HG02938 (cell line): ENCODE results near the gene ITLN1.

ENCODE experiments used
- ATAC-seq: cut with Tn5 transposase; IDR thresholded peaks from one replicate; pipeline ENCODE4 v1.9.1; 2021; ENCODE audit warnings: mild to moderate bottlenecking, moderate library complexity; ENCODE audit not compliant: unreplicated experiment

The ITLN1 gene

DNA sequence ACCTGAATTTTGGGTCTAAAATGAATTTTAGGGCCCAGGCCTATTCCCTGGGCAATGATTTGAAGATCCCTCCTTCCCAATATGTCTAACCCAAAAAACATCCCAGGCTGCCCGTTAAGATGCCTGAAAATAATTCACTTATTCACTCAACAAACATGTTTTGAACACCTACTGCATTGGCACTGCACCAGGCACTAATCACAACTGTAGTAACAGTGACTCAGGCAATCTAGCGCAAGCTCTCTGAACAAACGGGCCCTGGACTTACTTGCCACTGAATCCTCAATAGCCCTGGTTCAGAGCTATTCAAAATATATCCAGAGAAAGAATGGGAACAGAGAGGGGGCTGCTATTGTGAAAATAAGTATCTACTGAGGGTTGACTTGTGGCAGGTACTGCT, 26.5 kb downstream of the ITLN1 start:
- ATAC-seq = no peak

DNA sequence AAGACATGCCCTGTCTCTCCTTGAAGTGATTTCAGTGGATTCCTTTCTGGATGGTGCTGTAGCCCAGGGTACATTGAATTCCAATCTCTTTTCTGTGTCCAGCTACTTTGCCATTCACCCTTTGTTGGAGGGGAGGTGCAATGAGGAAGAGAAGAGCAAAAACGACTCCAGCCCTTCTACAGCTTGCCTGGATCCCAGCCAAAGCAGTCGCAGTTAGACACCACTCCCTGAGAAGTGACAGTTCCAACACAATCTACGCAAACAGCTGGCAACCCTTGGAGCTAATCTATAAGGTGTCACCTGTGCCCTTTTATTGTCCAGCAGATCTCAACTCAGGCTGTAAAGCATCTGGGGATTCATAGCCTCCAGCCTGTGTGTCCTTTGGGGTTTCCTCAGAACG, 26.9 kb downstream of the ITLN1 start:
- ATAC-seq = no peak

DNA sequence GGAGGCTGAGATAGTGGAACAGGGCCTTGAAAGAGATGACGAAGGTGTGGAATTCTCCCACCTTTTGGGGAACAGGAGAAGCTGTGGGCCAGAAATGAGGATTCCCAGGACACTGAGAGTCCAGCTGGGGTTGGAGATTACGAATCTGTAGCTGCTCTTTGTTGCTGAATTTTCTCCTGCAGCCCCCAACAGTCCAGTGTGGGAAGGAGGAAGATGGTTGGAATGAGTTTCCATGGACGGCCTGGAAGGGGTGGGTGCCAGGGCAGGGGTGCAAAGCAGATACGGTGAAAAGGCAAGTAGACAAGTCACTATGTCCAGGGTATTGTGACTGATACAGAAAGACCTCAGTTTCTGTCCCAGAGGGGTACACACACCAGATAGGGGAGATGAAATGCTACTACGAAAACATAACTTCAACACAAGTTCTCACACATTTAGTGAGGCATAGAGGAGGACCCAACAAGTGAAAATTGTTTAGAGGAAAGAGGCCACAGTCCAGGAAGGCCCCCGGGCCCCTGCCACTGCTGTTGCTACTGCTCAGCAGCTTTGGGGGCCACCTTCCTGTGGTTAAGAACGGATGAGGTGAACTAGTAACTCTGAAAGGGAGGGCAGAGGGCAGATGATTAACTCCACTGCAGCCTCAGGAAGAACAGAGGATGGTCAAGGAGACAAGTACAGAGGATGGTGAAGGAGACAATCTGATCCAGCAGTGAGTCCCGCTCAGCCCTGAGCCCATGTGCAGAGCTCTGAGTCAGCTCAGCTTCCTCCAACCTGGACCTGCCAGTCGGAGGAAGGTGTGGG, 29.6 kb downstream of the ITLN1 start:
- ATAC-seq = peak; percentile 68

DNA sequence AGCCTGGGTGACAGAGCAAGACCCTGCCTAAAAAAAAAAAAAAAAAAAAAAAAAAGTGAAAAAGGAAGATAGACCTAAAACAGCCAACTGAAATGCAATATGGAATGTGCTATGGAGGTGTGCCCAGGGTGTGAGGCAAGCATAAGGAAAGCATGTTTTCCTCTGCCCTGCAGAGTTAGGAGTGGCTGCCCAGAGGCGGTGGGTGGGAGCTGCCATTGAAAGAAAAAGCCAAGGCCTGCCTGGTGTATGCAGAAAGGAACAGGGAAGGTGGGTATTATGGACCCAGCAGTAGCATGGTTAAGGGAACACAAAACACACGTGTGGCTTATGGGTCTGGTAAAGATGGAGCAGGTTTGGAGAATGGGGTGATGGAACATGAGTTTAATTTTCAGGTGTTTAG, 31.2 kb downstream of the ITLN1 start:
- ATAC-seq = no peak

DNA sequence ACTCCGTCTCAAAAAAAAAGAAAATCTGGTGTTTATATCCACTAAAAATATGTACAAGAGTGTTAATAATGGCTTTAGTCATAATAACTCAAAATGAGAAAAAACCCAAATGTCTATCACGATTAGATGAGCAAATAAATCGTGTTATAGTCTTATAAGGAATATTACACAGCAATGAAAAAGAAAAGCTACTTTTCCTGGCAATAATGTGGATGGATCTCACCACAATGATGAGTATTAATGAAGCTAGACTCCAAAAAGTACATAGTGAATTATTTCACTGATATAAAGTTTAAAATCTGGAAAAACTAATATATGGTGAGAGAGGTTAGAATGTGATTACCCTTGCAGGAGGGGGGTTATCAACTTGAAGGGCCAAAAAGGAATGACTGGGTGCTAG, 32.0 kb downstream of the ITLN1 start:
- no peak for ATAC-seq

DNA sequence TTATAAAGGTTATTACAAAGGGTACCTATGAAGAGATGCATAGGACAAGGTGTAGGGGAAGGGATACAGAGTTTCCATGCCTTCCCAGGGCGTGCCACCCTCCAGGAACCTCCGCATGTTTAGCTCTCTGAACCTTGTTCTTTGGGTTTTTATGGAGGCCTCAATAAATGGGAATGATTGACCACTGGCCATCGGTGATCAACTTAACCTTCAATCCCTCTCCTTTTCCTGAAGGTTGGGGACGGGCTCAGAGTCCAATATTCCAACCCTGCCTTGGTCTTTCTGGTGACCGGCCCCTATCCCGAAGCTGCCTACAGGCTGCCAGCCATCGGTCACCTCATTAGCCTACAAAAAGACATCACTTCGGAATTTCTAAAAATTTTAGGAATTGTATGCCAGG, 34.0 kb downstream of the ITLN1 start:
- ATAC-seq = no peak

DNA sequence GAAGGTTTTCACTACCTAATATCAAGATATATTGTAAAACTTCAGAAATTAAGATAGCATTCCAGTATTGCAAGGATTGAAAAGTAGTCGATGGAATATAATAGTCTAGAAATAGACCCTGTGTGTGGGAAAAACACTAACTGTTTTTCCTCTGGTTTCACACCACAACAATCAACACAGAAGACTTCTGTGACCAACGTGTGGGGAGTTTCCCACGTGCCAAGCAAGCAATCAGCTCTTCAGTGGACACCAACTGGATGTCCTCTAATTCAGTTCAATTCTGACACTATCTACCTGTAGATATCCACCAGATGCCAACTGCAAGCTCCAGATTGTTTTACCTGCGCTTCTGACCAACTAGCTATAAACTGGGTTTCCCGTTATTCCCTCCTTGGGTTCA, 34.4 kb downstream of the ITLN1 start:
- ATAC-seq = no peak

DNA sequence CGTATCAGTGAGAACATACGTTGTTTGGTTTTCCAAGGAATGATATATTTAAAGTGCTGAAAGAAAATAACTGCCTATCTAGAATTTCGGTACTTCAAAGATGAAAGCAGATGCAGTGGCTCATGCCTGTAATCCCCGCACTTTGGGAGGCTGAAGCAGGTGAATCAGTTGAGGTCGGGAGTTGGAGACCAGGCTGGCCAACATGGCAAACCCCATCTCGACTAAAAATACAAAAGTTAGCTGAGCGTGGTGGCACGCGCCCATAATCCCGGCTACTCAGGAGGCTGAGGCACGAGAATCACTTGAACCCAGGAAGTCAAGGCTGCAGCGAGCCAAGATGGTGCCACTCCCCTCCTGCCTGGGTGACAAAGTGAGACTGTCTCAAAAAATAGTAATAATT, 38.7 kb downstream of the ITLN1 start:
- ATAC-seq = no peak

DNA sequence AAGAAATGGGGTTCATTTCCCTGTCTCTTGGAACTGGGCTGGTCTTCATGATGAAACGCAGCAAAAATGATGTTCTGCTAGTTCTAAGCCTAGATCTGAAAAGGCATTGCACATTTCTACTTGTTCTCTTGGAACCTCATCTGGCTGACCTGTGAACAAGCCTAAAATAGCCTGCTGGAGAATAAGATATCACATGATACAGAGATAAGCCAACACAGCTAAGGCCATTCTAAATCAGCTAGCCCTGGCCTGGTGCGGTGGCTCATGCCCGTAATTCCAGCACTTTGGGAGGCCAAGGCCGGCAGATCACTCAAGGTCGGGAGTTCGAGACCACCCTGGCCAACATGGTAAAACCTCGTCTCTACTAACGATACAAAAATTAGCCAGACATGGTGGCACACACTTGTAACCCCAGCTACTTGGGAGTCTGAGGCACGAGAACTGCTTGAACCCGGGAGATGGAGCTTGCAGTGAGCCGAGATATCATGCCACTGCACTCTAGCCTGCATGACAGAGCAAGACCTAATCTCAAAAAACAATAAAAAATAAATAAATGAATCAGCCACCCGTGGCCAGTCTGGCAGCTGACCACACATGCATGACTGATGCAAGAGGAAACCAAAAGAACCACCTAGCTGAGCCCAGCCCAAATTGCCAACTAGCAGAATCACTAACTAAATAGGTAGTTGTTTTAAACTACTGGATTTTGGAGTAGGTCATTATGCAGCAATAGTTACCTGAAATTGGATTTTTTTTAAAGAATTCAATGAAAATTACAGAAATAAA, 40.3 kb downstream of the ITLN1 start:
- ATAC-seq = no peak

DNA sequence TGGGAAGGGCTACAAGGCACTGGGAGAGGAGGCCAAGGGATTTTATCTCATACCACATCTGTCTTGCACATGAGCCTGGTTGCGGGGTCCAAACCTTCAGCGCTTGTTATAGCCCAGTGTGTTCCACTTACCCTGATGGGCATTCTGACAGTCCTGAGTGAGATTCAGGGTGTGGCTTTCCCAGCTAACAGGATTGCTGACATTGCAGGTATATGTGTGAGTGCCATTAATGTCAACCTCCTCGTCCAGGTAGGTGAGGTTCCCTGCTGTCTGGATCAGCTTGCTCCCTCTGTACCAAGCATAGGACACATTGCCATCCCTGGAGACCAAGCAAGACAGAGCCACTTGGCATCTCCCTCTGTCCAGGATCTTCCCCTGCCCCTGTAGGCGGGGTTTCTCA, 43.9 kb downstream of the ITLN1 start:
- no peak for ATAC-seq

DNA sequence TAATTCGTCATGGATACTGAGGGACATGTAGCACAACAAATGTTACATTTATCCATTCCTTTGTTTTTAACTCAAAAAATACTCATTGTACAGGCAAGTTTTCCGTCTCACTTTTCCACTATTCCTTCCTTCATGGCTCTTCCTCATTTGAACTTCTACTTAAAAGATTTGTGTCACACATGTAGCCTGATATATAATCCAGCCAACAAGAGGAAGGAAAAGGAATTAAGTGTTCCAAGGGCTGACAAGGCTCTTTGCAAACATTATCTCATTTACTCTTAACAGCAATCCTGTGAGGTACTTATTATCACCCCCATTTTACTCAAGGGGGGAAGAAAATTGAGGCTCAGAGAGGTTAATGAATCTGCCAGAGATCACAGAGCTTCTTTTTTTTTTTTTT, 45.2 kb downstream of the ITLN1 start:
- ATAC-seq = no peak

DNA sequence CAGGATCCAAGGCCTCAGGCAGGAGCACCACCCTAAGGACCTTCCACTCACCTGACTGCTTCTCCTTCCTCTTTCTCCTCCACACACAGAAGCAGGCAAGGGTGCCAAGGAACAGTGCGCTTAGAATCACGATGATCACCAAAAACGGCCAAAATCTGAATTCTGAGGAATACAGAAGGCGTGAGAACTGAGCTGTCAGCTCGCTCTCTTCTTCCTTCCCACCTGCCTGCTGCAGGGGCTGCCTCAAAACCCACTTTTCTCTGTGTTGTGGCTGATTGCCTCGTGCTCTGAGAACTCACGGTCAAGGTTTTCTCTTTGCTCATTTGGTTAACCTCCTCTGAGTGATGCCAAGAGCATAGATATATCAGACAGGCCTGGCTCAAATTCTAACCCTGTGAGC, 46.1 kb downstream of the ITLN1 start:
- ATAC-seq = no peak

DNA sequence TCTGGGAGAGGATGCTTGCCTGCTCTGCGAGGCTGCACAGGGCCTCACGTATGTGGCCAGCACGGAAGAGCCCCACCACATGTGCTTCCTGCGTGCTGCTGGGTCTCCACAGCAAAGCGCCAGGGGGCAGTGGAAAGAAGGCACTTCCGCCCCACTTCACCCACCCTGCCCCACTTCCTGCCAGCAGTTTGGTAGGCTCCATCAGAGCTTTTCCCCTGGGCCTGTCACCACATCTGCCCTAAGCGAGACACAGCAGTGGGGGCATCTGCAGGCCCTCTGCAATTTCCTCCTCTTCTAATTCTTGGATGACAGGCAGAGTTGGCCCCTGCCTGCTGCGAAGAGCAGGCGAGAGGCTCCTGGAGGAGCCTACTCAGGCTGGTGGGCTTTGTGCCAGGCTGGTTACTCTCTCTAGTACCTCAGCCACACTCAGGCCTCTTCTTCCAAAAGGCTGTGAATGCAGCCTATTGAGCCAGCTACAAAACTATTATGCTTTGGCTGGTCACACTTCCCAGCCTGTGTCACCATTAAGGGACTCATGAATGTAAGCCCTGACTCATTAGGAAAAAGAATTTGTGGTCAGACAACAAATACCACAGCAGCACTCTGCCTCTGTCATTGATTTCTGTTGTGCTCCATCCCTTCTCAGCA, 47.3 kb downstream of the ITLN1 start:
- peak; percentile 58 for ATAC-seq

DNA sequence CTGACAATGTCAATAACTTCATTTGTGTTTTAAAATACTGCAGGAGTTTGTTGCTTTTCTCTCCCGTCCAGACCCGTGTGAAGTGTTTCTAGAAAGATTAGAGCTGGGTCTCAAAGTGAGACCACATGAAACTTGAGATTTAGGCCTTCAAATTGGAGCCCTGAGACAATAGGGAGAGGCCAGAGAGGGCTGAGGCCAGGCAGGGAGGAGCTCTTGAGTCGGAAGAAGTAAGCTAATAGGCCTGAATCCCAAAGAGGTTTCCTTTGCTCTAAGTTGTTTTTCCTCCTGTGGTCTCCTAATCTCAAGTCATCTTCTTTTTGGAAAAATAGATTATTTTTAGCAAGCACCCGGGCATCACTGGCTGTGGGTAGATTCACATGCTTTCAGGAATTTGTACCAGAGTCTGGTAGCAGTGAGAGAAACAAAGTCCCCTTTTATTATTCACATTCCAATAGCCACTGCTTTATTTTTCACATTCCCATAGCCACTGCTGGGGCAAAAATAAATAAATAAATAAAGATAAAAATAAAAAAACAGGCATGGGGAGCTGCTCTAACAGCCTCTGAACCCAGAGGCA, 47.9 kb downstream of the ITLN1 start:
- no peak for ATAC-seq

DNA sequence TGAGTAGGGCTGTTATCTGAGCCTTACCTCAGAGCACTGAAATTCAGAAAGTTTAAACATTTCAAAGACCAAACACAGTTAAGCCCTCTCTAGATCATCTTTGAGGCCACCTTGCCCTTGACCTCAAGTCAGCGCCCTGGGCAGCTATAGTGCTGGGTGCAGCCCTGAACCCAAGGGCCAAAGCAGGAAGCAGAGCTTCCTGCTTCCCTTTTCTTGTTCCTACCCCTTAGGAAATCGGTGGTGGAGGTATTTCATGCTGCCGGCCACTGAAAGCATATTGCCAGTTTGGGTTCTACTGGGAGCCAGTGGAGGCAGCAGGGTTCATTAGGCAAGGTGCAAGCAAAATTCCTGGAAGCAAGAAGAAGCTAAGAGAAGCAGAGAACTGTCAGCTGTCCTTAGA, 48.4 kb downstream of the ITLN1 start:
- ATAC-seq = no peak

DNA sequence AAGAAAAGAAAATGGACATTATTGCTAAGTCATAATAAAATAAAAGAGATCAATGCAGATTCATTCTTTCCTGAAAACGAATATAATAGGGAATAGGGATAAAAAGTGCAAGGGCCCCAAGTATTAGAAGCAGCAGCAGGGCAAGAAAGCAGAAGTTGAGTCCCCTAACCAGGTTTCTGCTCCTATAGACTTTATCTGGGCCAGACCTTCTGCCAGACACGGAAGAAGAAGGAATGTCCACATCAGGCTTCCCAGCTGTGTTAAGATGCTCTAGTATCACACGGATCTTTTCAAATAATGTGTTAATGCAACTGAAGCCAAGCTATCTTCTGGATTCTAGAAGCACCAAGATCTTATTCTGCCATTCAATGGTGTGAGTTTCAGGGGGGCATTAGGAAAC, 49.2 kb downstream of the ITLN1 start:
- ATAC-seq = no peak

DNA sequence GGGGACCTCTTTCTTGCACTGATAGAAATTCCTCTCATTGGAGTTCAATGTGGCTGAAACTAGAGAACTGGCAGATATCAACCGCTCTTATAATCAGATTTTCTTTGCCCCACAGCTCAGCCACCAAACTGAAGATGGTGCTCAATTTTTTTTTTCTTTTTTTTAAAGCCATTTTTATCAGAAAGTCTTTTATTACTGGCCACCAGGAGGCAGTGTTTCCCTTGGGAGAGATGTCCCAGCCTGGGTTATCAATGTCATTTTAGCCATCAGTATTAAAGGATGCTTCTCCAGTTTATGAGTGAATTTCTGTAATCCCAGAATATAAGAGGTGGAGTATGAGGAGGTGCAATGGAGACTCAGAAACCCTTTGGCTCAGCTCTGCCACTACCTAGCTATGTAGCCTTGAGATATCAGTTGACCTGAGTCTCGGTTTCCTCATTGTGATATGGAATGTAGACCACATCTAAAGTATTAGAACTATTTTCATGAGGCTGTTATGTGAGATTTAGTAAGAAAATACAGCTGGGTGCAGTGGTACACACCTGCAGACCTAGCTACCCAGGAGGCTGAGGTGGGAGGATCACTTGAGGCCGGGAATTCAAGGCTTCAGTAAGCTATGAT, 49.9 kb downstream of the ITLN1 start:
- no peak for ATAC-seq

DNA sequence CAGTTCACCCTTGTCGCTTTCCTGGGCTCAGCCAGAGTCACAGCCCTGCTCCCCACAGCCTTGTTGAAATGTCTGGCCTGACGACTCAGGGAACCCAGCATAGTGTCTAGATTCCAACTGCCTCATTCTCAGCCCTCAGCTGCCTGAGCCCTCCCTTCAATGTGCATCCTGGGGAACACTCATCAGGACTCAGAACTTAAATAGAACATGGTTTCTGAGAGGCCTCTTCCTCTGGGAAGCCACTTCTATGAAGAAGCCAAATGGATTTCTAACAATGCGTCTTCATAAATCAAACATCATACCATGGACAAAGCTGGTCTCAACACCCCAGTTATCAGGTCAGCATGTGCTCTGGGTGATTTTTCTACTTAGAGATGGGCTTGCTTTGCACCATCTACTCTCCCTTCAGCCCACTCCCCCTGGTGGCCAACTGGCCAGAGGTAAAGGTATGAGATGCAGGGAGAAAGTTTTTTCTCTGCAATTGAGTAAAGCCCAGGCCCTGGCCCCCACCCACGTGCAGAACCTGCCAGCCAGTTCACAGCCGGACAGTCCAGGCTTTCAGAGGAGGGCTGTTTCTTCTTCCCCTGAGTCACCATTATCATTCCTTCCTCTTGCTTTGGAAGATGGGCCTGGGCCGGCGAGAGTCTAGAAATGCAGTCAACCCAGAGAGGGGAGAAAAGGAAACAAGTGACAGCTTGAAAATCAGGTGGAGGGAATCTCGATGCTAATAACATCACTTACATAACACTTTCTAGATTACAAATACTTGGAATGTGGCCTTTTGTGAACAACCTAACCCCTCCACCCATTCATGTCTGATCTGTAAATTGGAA, 54.4 kb downstream of the ITLN1 start:
- no peak for ATAC-seq

DNA sequence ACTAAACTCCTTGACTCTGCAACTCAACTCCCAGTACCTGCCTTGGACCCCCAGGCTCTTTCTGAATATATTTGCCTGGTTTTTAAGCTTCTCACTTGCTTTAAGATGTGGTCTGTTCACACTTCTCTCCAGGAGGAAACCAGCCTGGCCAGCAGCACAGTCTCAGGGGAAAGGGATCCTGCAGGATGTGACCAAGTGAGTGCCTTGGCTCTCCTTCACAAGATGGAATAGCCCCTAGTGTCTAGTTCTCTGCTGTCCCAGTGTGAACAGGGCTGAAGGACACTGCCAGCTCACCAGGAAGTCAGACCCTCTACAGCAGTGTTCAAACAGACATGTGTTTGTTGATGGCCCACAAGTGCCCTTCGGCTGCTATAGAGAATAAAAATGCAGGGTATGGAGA, 55.2 kb downstream of the ITLN1 start:
- ATAC-seq = no peak

DNA sequence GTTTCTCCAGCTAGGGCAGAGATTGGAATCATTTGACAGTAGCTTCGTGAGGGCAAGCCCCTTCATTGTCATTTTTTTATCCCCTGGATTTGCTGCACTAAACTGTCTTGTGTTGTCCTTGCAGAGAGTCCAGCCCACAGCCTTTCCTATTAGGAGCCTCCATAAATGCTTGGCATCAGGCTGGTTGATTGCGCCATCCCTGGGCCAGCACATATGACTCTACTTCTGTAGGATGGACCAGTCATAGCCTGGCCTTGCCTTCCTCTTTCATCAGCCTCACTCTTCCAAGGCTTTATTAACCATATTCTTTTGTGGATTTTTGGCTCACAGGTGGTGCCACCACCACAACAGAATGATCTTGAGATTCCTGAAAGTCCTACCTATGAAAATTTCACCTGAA, 57.6 kb downstream of the ITLN1 start:
- ATAC-seq = no peak
